Measurements from ENCODE around the gene MACROD2.
"Not testable (repeated sequence)": the region's sequence is repeated elsewhere in the genome, so short reads cannot be mapped to it uniquely, and the experiment has no call there.

MACROD2 gene

GRCh38 chr20:16001286-16001685, 2006.0 kb downstream of the MACROD2 start:
- in situ Hi-C loops (cut with MboI; ENCODE audit: low sequenced_read_pairs): no loop called here

GRCh38 chr20:16003310-16003709, 2008.0 kb downstream of the MACROD2 start:
- in situ Hi-C loops (cut with MboI; ENCODE audit: low sequenced_read_pairs): no loop called here

- in situ Hi-C loops (cut with MboI; ENCODE audit: low sequenced_read_pairs): no loop called here
Measured at GRCh38 chr20:16004108-16004854, 2009.0 kb downstream of the MACROD2 start.

GRCh38 chr20:16005021-16005914, 2010.0 kb downstream of the MACROD2 start:
- in situ Hi-C loops (cut with MboI; ENCODE audit: low sequenced_read_pairs): no loop called here

- in situ Hi-C loops (cut with MboI; ENCODE audit: low sequenced_read_pairs): no loop called here
Measured at GRCh38 chr20:16005915-16006493, 2010.7 kb downstream of the MACROD2 start.

- in situ Hi-C loops (cut with MboI; ENCODE audit: low sequenced_read_pairs): no loop called here
Measured at GRCh38 chr20:16007164-16007563, 2011.8 kb downstream of the MACROD2 start.

- in situ Hi-C loops (cut with MboI; ENCODE audit: low sequenced_read_pairs): no loop called here
Measured at GRCh38 chr20:16007962-16008361, 2012.6 kb downstream of the MACROD2 start.

GRCh38 chr20:16011056-16011455, 2015.7 kb downstream of the MACROD2 start:
- in situ Hi-C loops (cut with MboI; ENCODE audit: low sequenced_read_pairs): no loop called here

- in situ Hi-C loops (cut with MboI; ENCODE audit: low sequenced_read_pairs): no loop called here
Measured at GRCh38 chr20:16011519-16011918, 2016.2 kb downstream of the MACROD2 start.

GRCh38 chr20:16012934-16013333, 2017.6 kb downstream of the MACROD2 start:
- in situ Hi-C loops (cut with MboI; ENCODE audit: low sequenced_read_pairs): not testable (repeated sequence)

GRCh38 chr20:16013631-16014030, 2018.3 kb downstream of the MACROD2 start:
- in situ Hi-C loops (cut with MboI; ENCODE audit: low sequenced_read_pairs): no loop called here

- in situ Hi-C loops (cut with MboI; ENCODE audit: low sequenced_read_pairs): no loop called here
Measured at GRCh38 chr20:16014436-16014835, 2019.1 kb downstream of the MACROD2 start.

GRCh38 chr20:16017656-16018055, 2022.3 kb downstream of the MACROD2 start:
- in situ Hi-C loops (cut with MboI; ENCODE audit: low sequenced_read_pairs): no loop called here

- in situ Hi-C loops (cut with MboI; ENCODE audit: low sequenced_read_pairs): no loop called here
Measured at GRCh38 chr20:16018881-16019280, 2023.6 kb downstream of the MACROD2 start.

- in situ Hi-C loops (cut with MboI; ENCODE audit: low sequenced_read_pairs): no loop called here
Measured at GRCh38 chr20:16020971-16021370, 2025.7 kb downstream of the MACROD2 start.

GRCh38 chr20:16025084-16025483, 2029.8 kb downstream of the MACROD2 start:
- in situ Hi-C loops (cut with MboI; ENCODE audit: low sequenced_read_pairs): no loop called here

GRCh38 chr20:16027686-16028085, 2032.4 kb downstream of the MACROD2 start:
- in situ Hi-C loops (cut with MboI; ENCODE audit: low sequenced_read_pairs): no loop called here

- in situ Hi-C loops (cut with MboI; ENCODE audit: low sequenced_read_pairs): no loop called here
Measured at GRCh38 chr20:16028923-16029322, 2033.6 kb downstream of the MACROD2 start.

GRCh38 chr20:16030253-16030652, 2034.9 kb downstream of the MACROD2 start:
- in situ Hi-C loops (cut with MboI; ENCODE audit: low sequenced_read_pairs): no loop called here

- in situ Hi-C loops (cut with MboI; ENCODE audit: low sequenced_read_pairs): no loop called here
Measured at GRCh38 chr20:16035576-16035975, 2040.3 kb downstream of the MACROD2 start.

- in situ Hi-C loops (cut with MboI; ENCODE audit: low sequenced_read_pairs): no loop called here
Measured at GRCh38 chr20:16036331-16036730, 2041.0 kb downstream of the MACROD2 start.

- in situ Hi-C loops (cut with MboI; ENCODE audit: low sequenced_read_pairs): no loop called here
Measured at GRCh38 chr20:16040742-16041141, 2045.4 kb downstream of the MACROD2 start.

Data from HL-60/S4 (cell line).